Measurements from ENCODE around the gene PKP1.

- TF ChIP-seq CTCF (IDR thresholded peaks at IDR 0.05) (no peak), POLR2A (IDR thresholded peaks at IDR 0.05) (no peak), POLR2AphosphoS5 (IDR thresholded peaks at IDR 0.05) (no peak)
These were observed 73.9 kb downstream of the PKP1 start for GRCh38 chr1:201357211-201357610.
